ENCODE data around the gene ATF7.

- TF ChIP-seq CTCF (conservative IDR thresholded peaks at IDR 0.05) (no peak), EZH2 (IDR thresholded peaks at IDR 0.05; ENCODE audit: low read depth) (no peak)
These were observed 86.7 kb downstream of the ATF7 start for GRCh38 chr12:53539526-53539925.

Measured in PC-9 (cell line).